Erythroblast (primary cell): ENCODE measurements around the gene INTS12.
A peak's percentile ranks its signal among the peaks of the same experiment; 100 is the strongest.
"Not testable (repeated sequence)": the region's sequence is repeated elsewhere in the genome, so short reads cannot be mapped to it uniquely, and the experiment has no call there.

Source experiments
- DNase-seq, 2 experiments: peaks; one replicate each; lab custom pipeline; 2025; lab: John Stamatoyannopoulos, UW
- GATA1 ChIP-seq: IDR thresholded peaks from 2 replicates; pipeline ENCODE4 v1.6.1; 2011; ENCODE audit warnings: low read depth, mild to moderate bottlenecking, control low read depth, low read length, moderate library complexity
- POLR2A ChIP-seq: IDR thresholded peaks from 2 replicates; pipeline ENCODE4 v1.6.1; 2011; ENCODE audit warnings: mild to moderate bottlenecking, low read length

The INTS12 gene

DNA sequence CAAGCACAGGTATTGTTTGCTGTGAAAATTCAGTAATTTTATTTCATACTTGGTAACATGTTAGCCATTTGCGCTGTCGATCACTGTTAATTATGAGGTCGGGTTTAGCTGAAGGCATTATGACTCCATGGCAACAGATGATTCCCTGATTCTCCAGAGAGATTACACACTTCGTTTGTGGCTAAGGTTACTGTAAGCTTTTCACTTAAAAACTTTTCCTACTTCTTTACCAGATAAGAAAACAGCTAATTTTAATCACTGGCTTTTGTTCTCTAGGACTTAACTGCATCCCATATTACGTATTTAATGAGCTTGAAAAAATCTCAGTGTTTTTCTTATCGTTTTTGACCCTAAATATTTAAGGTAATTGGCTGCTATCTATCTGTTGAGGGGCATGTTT is 2.2 kb upstream of the INTS12 start:
- TF ChIP-seq GATA1, result no peak
- no peak for TF ChIP-seq POLR2A
- DNase-seq, result no peak

GRCh38 chr4:105710012-105710600 is 1.6 kb upstream of the INTS12 start:
- no peak for DNase-seq
- TF ChIP-seq GATA1 (no peak), POLR2A (no peak)

- TF ChIP-seq POLR2A, result no peak
- no peak for TF ChIP-seq GATA1
- peak; percentile 69 to 75 for DNase-seq
These were observed 577 bp upstream of the INTS12 start for GRCh38 chr4:105709081-105709450.

GRCh38 chr4:105707782-105708180 is 708 bp downstream of the INTS12 start:
- DNase-seq, result peak in 1 of 2 experiments; percentile 70
- no peak for TF ChIP-seq GATA1
- TF ChIP-seq POLR2A, result no peak

GRCh38 chr4:105698607-105699006 is 9.9 kb downstream of the INTS12 start:
- TF ChIP-seq GATA1, result no peak
- no peak for TF ChIP-seq POLR2A
- DNase-seq, result no peak

GRCh38 chr4:105695832-105696231 is 12.7 kb downstream of the INTS12 start:
- not testable (repeated sequence) for DNase-seq

DNA sequence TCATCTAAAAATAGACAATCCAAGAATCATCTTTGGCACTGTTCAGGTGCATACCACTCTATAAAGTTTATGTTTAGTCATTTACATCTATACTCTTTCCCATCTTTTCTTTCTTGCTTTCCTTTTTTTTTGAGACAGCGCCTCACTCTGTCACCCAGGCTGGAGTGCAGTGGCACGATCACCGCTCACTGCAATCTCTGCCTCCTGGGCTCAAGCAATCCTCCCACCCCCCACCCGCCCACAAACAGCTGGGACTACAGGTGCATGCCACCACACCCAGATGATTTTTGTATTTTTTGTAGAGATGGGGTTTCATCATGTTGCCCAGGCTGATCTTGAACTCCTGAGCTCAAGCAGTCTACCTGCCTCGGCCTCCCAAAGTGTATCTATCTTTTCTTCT is 13.7 kb downstream of the INTS12 start:
- DNase-seq, result not testable (repeated sequence)

DNA sequence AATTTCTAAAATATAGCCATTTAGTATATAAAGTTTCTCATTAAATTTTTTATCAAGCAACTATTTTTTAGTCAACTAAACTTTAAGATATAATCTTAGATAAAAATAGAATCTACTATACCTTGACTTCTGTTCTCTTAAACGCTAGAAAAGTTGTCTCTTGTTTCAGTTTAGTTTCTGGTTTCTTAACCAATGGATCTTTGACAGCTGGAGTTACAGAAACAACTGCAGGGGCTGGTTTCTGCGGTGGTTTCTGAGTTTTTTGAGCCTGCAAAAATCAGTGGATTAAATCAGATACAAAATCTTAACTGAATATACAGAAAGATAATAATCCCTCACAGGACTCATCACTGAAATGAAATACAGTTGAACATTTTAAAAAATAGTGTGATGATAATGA is 21.9 kb downstream of the INTS12 start:
- no peak for DNase-seq
- no peak for TF ChIP-seq GATA1
- no peak for TF ChIP-seq POLR2A

DNA sequence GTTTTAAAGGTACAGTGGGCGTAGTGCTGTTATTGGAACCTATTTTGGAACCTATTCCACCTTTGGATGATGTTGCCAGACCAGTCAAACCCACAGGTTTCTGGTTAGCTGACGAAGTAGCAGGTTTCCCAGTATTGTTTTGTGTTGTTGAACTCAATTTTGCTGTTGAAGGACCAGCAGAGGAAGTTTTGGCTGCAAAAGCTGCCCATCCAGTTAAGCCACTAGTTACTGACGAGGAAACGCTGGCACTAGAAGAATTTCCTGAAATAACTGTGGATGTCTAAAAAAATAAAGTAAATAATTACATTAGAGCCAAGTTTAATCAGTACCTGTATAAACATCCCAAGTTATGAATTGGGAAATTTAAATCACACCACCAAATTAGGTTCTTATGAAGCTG is 25.5 kb downstream of the INTS12 start:
- TF ChIP-seq POLR2A (no peak), GATA1 (no peak)
- DNase-seq, result no peak

DNA sequence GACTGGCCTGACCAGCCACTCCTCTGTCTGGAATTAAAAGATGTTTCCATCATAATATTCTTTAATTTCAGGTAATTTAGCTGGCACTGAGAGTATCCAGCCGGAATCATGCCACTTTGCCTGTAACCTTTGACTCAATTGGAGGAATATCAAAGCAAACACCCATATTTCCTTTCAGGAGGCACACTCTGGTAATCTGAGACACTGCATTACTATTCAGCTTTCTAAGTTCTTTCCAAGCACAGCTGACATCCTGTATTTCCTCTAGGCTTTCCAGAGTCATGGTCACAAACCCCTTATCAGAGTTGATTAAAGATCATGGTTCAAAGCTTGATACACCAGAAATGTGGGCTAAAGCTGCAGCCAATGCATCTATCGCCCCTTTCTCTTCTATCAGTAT is 29.3 kb downstream of the INTS12 start:
- no peak for TF ChIP-seq GATA1
- no peak for TF ChIP-seq POLR2A
- no peak for DNase-seq

GRCh38 chr4:105677709-105678108 is 30.8 kb downstream of the INTS12 start:
- no peak for DNase-seq
- TF ChIP-seq GATA1 (no peak), POLR2A (no peak)

- DNase-seq, result no peak
- TF ChIP-seq POLR2A (no peak), GATA1 (no peak)
These were observed 34.5 kb downstream of the INTS12 start for GRCh38 chr4:105674011-105674410.

GRCh38 chr4:105671301-105671700 is 37.2 kb downstream of the INTS12 start:
- TF ChIP-seq POLR2A, result no peak
- no peak for TF ChIP-seq GATA1
- DNase-seq, result no peak

- no peak for DNase-seq
- no peak for TF ChIP-seq POLR2A
- TF ChIP-seq GATA1, result no peak
These were observed 37.8 kb downstream of the INTS12 start for GRCh38 chr4:105670684-105671083.

GRCh38 chr4:105666693-105667092 is 41.8 kb downstream of the INTS12 start:
- DNase-seq, result peak in 1 of 2 experiments; percentile 4
- TF ChIP-seq POLR2A, result no peak
- TF ChIP-seq GATA1, result no peak

DNA sequence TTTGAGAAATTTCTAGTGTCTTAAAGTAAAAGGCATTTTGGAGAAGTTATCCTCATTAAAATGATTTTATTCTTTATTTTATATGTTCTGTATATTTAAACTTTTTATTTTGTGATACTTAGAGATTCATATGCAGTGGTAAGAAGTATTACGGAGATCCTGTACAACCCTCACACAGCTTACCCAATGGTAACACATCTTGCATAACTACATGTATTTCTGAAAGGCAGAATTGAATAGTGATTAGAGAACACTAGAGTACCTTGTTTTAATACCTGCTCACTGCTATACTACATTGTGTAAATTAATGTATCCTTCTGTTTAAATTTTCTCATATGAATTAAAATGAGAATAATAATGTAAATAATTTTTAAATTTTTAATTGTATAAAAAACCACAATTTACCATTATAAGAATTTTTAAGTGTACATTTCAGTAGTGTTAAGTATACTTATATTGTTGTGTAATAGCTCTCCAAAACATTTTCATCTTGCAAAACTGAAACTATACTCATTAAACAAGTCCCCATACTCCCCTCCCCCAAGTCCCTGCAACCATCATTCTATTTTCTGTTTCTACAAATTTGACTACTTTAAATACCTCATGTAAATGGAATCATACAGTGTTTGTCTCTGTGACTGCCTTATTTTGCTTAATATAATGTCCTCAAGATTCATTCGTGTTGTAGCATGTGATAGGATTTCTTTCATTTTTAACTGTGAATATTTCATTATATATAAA is 45.4 kb downstream of the INTS12 start:
- DNase-seq, result no peak
- TF ChIP-seq GATA1 (no peak), POLR2A (no peak)
